AG04449 (cell line): ENCODE results near the gene MVB12B.

Experiments
- CTCF ChIA-PET: fragments of 350-600 bp; formaldehyde crosslinking; extraction: SDS; loops from one replicate; lab custom pipeline; 2021; ENCODE audit warnings: antibody characterized with exemption; lab: Yijun Ruan, JAX
- POLR2A ChIA-PET: fragments of 400-600, 350-600 bp; formaldehyde crosslinking; extraction: SDS; loops from one replicate; lab custom pipeline; 2020; ENCODE audit warnings: antibody characterized with exemption, inconsistent platforms; lab: Yijun Ruan, JAX
- DNase-seq: peaks from one replicate; pipeline ENCODE4 v3.0.0-alpha.2; 2010; ENCODE audit warnings: low read depth, low spot score
- H3K4me3 ChIP-seq: 2 replicates; pipeline ENCODE4 v1.5.1; 2011; ENCODE audit warnings: low read depth, mild to moderate bottlenecking, control low read depth, low read length
- TF ChIP-seq, protein P1 (sequence below): IDR thresholded peaks from one replicate; pipeline ENCODE4 v1.5.1; 2011; ENCODE audit warnings: mild to moderate bottlenecking, moderate library complexity, low read length, control low read depth, inconsistent platforms; ENCODE audit not compliant: insufficient read depth; ENCODE audit errors: missing control alignments

MVB12B gene

DNA sequence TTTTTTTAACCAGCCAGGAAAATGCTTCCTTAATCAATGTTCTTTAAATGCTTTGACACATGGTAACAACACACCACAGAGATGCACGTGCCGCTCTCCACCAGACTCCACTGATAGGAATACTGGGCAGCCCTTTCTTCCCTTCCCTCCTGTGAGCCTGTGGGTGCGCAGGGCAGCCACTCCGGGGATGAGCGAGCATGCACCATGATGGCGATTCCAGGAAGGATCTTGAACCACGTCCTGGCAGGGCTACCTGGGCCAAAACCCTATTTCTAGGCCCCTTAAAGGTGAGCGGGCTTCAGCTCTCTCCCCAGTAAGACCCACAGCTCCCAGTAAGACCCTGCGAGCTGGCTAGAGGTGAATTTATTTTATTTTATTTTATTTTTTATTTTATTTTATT, 128.2 kb downstream of the MVB12B start:
- ChIA-PET CTCF (interaction anchor here (1.0 kb wide), 1 partner anchor 44 kb away, joined by 3 read pairs; no protein-coding TSS in a partner anchor), POLR2A (no interaction called here)
- DNase-seq, result no peak
- H3K4me3 ChIP-seq, result no peak overlapping the region
- TF ChIP-seq, protein P1, sequence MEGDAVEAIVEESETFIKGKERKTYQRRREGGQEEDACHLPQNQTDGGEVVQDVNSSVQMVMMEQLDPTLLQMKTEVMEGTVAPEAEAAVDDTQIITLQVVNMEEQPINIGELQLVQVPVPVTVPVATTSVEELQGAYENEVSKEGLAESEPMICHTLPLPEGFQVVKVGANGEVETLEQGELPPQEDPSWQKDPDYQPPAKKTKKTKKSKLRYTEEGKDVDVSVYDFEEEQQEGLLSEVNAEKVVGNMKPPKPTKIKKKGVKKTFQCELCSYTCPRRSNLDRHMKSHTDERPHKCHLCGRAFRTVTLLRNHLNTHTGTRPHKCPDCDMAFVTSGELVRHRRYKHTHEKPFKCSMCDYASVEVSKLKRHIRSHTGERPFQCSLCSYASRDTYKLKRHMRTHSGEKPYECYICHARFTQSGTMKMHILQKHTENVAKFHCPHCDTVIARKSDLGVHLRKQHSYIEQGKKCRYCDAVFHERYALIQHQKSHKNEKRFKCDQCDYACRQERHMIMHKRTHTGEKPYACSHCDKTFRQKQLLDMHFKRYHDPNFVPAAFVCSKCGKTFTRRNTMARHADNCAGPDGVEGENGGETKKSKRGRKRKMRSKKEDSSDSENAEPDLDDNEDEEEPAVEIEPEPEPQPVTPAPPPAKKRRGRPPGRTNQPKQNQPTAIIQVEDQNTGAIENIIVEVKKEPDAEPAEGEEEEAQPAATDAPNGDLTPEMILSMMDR, result no peak

DNA sequence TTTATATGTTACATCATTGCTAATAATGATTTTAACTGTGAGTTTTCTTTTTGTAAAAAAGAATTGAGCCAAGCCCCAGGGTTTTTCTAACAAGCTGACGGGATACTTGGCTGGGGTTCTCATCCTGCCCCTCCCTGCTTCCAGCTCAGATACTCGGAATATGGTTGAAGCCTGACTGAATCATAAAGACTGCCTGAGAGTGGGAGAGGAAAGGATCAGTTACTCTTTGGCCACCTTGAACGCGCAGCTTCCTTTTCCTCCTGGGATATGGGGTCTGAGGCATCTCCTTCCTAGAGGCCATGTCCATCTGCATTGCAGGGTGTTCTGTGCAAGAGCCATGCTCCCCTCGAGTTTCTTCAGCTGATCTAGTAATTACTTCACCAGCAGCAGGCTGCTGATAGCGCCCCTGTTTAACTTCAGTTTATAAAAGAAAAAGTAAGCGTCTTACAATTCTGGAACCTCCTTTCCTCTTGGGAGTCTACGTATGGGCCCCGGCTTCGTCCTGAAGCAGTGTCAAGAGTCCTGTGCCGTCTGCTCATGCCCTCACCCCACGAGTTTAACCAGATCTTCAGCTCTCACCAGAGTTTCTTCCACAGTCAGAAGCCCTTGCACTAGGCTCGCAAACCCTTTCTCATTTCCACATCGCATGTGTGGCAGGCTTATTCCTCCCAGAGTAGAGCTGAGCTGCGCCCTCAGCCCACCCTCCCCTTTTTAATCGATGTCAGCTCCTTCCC, 130.0 kb downstream of the MVB12B start:
- ChIA-PET CTCF (interaction anchor here (0.8 to 1.6 kb wide), 4 partner anchors 13 to 58 kb away, joined by 3 to 4 read pairs (median 4); no protein-coding TSS in a partner anchor), POLR2A (no interaction called here)
- TF ChIP-seq, protein P1, result no peak
- no peak for DNase-seq
- no peak overlapping the region for H3K4me3 ChIP-seq

DNA sequence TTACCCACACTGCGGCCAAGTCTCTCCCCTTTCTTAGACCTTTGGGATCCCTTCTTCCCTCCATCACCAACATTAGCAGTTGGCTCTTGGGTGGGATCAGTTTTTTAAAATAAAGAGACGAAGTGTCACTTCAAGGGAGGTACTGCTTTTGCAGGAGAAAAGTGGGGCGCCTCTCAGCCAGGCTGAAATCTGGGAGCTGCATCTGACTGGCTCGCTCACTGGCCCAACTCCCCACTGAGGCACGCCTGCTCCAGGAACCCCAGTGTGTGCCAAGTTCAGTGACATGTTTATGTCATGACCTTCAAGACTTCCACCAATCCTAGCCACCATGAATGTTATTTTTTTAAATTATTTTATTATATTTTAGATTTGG, 130.5 kb downstream of the MVB12B start:
- DNase-seq, result no peak
- POLR2A ChIA-PET, result no interaction called here
- CTCF ChIA-PET, result interaction anchor here (1.6 kb wide), 1 partner anchor 13 kb away, joined by 3 read pairs; no protein-coding TSS in a partner anchor
- TF ChIP-seq, protein P1, result no peak
- H3K4me3 ChIP-seq, result no peak overlapping the region

DNA sequence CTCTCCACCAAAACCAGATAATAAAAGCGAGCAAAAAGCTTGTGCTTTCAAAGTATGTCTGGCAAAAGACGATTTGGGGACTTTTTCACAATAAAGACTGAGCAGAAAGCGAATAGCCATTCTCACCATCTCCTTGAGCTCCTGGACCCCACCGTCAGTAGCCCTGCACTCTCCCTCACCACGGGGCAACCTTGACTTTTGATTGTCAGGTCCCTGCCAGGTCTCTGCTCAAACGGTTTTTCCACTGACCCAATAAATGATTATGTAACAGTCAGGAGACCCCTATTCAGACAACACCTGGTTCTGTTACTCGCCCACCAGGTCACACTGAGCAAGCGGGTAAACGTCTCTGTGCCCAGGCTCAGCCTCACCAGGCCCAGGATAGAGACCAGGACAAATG, 131.3 kb downstream of the MVB12B start:
- TF ChIP-seq, protein P1, result no peak
- CTCF ChIA-PET, result no interaction called here
- no peak for DNase-seq
- no peak overlapping the region for H3K4me3 ChIP-seq
- POLR2A ChIA-PET, result no interaction called here

DNA sequence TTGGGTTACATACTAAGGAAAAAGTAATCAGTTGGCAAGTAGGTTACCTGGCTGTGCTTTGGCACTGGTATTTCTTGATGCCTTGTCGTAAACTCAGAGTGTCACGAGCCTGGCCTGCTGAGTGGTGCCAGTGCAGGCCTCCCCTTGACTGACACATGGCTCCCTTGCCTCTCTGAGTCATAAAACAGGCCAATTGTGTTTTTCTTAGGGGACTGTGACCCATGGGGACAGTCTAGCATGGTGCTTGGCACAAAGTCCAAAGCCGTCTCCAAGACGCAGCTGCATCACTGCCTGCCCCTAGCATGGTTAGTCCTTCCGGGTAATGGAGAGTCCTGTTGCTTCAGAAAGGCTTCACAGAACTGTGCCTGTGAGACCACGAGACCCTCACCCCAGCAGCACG, 132.5 kb downstream of the MVB12B start:
- no peak for DNase-seq
- TF ChIP-seq, protein P1, result no peak
- CTCF ChIA-PET, result no interaction called here
- POLR2A ChIA-PET, result no interaction called here
- H3K4me3 ChIP-seq, result no peak overlapping the region

DNA sequence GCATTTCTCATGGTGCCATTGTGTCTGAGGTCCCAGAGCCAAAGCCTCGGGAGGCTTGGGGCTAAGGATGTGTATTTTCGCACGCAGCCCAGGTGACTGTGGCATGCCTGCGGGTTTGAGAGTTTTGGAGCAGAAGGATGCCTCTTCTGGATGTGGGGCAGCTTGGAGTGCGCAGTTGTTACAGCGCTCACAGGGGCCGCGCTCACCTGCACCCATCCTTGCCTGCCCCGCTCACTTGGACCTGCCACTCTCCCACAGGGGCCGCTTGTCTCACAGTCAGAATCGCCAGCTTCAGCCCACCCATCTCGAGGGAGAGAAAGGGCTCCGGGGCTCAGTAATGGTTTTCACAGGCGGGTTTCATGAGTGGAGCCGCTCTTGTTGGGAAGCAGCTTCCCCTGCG, 132.9 kb downstream of the MVB12B start:
- TF ChIP-seq, protein P1, result no peak
- DNase-seq, result no peak
- H3K4me3 ChIP-seq, result no peak overlapping the region
- CTCF ChIA-PET, result no interaction called here
- POLR2A ChIA-PET, result no interaction called here
